GDM1 (cell line): ENCODE data around the gene AVPI1.
"Not testable (repeated sequence)": the region's sequence is repeated elsewhere in the genome, so short reads cannot be mapped to it uniquely, and the experiment has no call there.

Source experiments
- DNase-seq: peaks from one replicate; lab custom pipeline; 2025; lab: John Stamatoyannopoulos, UW

Gene AVPI1

DNA sequence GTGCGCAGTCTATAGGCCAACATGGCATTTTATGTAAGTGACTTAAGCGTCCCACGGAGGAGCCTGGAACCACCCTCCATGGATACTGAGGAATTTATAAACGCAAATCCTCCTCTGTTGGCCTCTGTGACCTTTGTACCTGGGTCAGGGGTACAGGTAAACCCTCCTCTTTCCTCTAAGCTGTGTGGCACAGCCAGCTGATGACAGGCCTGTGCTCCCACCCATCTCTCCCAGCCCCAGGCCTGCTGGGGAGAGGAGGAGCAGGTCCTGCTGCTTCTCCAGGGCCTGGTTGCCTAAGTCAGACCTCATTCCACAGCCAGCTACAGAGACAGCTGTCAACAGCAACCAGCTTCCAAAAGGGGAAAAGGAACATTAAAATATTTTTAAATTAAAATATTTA is 5.0 kb downstream of the AVPI1 start:
- no peak for DNase-seq

DNA sequence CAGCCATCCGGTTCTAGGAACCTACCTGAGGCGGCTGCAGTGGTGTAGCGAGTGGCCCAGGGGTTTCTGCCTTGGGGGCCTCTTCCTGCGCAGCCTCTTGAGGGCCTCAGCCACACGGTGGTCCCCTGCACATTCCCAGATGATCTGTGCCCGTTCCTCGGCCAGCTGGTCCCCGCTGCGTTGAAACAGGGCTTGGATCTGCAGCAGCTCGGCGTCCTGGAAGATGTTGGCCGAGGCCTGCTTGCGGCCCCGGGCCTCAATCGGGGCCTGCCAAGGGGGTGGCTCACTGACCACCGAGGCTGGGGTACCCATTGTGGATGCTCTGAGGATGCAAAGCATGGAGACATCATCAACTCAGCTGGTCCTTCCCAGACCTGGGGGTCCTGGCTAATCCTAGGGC is 7.4 kb downstream of the AVPI1 start:
- DNase-seq, result no peak

DNA sequence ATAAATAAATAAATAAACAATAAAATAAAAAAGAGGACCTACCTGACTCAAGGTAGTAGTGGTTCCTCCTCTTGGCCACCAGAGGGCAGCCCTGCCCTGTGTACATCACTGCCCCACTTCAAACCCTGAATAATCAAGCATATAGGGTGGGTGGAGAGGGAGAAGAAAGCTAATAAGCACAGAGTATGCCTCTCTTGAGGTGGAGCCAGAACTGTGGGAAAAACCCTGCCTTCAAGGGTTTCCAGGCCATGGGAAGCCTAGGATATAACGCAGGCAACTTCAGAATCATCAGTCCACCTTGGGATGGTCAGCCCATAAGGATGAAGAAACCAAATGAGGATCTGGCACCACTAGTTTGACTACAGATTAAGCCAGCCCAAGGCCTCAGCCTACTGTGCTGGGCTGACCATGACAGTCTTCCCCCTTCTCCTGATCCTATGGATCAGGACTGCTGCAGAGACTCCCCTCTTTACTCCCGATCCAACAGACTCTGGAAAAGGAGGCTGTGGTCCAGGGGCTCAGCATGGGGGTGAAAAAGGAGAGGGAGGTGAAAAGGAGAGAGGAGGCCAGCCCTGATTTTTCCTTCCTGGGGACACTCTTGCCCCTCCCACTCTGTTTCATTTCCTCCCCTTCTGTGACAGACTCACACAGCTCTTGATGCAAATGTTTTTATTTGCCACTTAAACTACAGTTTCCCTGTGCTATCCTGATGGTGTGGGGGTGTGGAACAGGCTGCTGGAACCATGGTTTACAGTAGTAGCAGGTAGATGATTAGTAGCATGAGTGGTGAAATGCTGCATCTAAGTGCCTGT is 10.1 kb downstream of the AVPI1 start:
- no peak for DNase-seq

DNA sequence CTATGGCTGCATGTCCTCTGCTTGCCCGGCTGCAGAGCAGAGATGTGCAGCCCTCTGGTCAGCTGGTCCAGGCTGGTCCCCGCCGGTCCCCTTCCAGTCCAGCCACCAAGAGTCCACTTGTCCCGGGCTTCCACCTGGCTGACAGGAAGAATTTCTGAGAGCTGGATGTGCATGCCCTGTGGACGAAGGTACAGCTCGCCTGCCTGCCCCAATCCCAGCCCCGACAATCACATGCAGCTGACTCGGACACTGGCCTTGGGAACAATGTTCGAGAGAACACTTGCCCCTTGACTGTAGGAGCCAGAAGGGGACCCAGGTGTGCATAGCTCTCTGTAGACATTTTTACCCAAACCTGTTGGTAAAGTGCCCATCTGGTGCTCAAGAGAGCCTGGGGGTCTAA is 11.8 kb downstream of the AVPI1 start:
- DNase-seq, result no peak

DNA sequence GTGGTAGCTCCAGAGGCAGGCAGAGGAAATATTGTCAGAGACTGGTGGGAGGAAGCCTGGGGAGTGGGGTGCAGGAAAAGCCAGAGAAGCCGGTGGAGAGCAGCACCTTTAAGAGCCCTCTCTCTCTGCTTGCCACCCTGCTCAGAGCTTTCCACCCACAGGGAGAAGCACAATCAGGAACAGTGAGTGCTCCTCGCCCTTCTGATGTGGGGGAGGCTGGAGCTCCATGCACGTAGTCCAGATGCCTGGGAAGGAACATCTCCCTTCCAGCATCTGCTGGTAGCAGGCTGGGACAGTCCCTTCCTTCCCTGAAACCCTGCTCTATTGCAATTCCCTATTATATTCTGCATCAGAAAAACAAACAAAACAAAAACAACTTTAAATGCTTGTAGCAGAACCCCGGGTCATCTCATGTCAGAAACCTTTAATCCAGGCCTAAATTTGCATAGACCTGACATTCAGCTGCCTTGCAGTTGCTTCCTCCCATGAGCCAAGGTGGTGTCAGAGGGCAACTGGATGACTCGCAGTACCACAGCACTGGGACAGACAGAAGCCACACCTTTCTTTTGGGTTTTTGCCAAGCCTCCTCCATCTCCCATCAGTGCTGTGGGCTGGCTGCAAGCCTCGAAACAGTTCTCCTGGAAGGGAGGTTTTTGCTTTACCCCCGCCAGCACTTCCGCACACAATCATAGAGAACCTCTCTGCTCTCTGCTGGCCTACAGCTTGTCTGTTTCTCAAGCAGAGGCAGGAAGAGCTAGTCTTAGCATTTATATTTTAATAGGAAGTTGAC is 13.1 kb downstream of the AVPI1 start:
- peak; percentile 48 for DNase-seq

DNA sequence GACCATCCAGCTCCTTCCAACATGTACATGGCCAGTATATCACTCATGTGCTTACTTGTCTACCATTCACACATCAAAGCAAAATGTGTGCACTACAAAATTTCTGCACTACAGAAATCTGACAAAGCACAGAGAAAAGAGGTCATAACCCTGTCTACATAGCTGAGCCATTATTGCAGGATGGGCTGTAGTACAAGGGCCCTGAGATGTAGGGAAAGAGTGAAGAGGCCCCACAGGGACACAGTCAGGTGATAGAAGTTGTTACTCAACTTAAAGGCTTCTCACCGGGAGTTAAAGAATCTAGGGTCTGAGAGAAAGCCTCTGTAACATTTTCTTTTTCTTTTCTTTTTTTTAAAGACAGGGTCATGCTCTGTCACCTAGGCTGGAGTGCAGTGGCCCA is 17.5 kb downstream of the AVPI1 start:
- DNase-seq, result no peak

DNA sequence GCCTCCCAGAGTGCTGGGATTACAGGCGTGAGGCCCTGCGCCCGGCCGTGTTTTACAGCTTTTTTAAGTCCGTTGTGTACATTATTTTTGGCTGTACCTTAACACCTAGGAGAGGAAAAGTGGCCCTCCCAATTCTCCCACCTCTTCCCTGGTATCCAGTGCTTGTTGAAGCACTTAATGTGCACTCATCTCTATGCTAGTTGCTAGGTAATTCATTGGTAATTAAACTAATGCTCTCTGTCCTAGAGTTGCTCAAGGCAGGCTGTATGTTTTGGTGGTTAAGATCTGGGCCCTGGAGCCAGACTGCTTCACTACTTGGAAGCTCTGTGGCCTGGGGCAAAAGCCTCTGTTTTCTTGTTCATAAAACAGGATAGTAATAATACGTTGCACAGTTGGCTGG is 19.6 kb downstream of the AVPI1 start:
- DNase-seq, result no peak

DNA sequence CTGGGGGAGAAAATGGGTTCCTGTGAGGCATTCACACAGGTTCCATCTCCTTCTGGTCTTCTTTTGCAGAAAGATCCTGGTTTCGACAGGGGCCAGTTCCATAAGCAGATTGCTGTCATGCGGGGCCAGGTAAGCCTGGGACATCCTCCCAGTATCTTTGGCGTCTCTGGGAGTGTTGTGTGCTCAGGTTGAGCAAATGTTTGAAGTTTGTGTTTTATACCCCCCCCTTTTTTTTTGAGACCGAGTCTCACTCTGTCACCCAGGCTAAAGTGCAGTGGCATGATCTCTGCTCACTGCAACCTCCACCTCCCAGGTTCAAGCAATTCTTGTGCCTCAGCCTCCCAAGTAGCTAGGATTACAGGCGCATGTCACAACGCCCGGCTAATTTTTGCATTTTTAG is 20.0 kb downstream of the AVPI1 start:
- no peak for DNase-seq

DNA sequence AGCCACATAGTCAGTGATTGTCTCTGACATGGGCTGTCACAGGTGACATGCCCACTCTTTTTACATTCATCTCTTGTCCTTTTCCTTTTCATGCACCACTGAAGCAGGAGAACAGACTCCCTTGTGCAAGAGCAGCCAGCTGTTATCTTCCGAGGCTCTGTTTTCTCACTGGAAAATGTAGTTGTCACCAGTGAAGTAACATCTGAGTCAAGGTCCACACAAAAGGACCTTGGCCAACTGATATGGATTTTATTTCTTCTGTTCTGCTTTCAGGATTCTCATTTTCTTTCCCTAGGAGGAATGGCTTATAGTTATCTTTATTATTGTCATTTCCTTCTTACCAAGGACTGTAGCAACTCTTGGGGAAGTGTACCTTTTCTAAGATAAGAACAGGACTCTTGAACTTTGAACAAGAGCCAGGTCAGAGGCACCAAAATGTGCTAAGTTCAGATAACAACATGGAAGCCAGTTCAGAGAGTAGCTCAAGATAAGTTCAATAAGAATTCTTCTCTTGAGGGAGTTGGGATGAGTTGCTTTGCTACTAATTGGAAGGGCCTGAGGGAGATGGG is 22.7 kb downstream of the AVPI1 start:
- DNase-seq, result no peak

DNA sequence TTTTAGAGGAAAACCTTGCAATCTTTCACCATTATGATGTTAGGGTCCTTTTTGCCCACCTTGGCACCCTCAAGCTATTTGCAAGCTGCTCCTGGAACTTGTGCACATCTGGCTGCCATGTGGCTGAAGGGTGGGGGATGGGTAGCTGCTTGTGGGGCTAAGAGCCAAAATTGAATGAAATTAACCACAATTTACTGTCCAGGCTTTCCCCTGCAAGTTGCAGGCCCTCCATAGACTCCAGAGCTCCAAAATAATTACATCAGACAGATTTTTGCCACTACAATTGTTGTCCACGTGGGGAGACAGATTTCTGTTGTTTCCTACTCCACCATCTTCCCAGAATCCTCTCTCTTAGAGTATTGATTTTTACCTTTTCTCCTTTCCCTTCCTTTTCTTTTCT is 27.5 kb downstream of the AVPI1 start:
- no peak for DNase-seq

DNA sequence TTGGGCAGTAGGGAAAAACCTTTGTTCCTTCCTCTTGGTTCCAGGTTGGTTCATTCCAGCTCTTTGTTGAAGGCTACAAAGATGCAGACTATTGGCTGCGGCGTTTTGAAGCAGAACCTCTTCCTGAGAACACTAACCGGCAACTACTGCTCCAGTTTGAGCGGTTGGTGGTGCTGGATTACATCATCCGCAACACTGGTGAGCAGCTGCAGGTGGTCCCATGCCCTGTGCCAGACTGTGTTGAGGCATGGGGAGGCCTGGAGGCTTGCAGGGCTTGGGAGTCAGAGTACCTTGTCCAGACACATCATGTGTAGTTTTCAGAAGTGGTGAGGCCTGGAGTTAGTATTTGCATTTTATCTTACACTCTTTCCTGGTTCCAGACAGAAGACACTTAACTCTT is 30.3 kb downstream of the AVPI1 start:
- DNase-seq, result no peak

DNA sequence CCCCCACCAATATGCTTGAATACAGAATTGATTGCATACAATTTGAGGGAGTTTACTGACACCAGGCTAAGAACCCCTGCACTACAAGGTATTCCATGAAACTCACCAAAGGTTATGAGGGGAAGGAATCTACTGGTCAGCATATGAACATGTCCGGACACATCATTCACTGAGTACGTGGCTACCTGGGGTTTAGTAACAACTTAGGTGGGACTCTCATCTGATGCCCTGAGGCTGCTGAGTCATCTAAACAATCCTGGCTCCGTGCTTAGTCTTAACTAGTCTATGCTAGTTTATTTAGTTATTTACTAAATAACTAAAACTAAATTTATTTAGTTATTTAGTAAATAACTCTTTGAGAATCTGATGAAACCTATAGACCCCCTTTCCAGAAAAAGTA is 35.3 kb downstream of the AVPI1 start:
- DNase-seq, result no peak

DNA sequence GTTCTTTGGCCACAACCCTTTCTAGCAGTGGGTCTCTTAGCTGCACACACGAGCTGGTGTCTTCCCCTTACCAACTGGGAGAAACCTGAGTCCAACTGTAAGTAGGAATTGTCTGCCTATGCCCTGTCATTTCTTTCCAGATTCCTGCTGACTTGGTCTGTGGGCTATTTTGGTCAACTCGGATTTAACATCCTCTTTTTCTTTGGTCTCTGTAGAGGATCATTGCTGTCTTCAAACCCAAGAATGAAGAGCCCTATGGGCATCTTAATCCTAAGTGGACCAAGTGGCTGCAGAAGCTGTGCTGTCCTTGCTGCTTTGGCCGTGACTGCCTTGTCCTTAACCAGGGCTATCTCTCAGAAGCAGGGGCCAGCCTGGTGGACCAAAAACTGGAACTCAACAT is 36.3 kb downstream of the AVPI1 start:
- no peak for DNase-seq

DNA sequence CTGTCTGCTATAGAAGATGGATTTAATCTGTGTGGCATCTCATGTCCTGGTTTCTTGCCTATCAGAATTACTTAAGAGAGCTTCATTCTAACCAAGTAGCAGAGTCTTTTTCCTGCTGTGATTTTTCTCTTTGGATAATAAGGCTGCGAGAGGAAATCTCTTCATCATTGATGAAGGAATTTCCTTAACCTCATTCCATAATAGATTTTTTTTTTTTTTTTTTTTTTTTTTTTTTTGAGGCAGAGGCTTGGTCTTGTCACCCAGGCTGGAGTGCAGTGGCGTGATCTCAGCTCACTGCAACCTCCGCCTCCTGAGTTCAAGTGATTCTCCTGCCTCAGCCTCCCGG is 37.7 kb downstream of the AVPI1 start:
- DNase-seq, result not testable (repeated sequence)

DNA sequence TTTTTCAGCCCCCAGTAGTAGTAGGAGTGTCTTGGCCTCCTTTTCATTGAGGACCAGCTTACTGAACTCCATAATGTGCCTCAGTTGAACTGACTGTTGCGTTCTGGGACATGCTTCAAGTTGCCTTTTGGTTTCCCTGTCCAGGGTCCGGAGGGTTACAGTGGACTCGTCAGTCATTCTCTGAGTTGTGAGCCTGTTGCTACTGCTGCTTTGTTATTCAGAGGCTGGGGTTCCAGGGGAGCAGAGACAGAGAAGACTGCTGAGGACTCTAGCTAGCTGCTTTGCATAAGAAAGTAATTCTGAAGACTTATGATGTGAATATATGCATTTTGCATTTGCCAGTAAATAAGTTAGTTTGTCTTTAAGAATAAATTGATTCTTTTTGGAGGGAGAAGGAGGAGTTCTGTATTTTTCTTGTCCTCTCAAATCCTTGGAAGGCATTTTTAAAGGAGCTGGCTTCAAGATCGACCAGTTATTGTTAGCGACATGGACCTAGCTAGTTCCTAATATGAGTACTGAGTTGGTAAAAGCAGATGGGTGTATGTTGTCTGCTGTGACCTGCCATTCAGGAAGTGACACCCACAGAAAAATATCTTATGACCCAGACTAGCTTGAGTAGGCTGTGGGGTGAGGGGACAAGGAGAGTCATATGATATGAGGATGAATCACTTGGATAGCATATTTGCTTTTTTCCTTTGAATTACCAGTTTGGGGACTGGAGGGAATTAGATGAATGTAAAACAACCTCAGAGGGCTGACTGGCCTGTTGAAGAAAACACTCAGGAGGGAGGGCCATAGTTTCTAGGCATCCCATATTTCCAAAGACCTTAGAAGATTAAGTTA is 38.3 kb downstream of the AVPI1 start:
- DNase-seq, result no peak

DNA sequence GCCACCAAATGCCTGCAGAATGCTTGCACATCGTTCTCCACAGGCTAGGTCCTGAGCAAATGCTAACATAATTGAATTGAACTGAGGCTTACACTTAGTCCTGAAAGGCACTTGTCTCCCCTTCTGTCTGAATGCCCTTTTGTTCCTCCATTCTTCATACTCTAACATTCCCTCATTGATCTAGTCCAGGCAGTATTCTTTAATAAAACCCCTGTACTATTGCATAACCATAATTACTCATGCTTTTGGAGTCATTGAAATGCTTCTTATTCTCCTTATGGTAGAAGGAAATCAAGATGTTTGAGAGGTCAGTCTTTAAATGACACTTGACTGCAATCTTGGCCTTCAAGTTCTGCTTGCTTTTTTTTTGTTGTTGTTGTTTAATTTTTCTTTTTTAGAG is 39.5 kb downstream of the AVPI1 start:
- no peak for DNase-seq

DNA sequence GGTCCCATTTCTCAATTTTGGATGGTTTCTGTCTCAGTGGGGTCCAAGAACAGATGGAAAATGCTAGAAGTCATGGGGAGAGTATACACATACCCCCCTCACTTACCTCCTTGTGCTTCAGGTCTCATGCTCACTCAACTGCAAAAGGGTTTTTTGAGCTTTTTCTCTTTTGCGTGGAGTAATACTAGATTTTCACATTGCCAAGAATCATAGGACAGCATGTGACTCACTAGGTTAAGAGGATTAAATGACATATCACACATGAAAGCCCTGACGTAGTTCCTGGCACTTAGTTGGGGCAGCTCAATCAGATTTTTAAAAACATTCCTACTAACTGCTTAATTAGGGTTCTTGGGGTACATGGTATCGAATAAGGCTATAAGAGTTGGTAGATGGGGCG is 42.1 kb downstream of the AVPI1 start:
- no peak for DNase-seq

DNA sequence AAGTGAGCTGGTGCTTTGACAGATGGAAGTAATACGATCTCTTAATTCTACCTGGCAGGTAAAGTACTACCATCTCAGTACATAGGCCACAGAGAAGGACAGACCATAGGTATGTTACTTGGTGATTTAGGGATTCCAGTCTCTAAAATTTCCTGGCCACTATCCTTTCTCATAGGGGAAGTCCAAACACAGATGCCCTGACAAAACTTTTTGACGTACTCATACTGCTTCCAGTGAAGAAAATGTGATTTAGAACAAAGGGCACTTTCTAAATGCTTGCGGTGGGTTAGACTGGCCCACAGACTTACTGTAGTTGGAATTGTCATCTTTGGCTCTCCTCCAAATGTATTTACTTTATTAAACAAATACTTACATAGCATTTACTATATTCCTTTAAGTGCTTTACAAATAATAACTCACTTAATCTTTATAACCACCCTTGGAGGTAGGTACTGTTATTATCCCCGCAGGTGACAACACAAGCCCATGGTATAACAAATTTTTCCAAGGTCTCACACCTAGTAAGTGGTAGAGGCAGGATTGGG is 43.5 kb downstream of the AVPI1 start:
- no peak for DNase-seq

DNA sequence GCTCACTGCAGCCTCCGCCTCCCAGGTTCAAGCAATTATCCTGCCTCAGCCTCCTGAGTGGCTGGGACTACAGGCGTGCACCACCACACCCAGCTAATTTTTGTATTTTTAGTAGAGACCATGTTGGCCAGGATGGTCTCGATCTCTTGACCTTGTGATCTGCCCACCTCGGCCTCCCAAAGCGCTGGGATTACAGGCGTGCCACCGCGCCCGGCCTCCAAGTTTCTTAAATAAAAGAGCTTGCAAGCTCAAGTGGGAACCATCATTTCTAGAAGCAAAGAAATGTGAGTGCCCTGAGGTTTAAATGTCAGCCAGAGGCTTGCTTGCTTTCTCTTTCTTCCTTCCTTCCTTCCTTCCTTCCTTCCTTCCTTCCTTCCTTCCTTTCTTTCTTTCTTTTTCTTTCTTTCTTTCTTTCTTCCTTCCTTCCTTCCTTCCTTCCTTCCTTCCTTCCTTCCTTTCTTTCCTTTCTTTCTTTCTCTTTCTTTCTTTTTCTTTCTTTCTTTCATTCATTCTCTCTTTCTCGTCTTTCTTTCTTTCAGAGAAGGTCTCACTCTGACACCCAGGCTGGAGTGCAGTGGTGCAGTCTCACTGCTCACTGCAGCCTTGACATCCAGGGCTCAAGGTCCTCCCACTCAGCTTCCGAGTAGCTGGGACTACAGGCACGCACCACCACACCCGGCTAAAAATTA is 44.4 kb downstream of the AVPI1 start:
- DNase-seq, result not testable (repeated sequence)

DNA sequence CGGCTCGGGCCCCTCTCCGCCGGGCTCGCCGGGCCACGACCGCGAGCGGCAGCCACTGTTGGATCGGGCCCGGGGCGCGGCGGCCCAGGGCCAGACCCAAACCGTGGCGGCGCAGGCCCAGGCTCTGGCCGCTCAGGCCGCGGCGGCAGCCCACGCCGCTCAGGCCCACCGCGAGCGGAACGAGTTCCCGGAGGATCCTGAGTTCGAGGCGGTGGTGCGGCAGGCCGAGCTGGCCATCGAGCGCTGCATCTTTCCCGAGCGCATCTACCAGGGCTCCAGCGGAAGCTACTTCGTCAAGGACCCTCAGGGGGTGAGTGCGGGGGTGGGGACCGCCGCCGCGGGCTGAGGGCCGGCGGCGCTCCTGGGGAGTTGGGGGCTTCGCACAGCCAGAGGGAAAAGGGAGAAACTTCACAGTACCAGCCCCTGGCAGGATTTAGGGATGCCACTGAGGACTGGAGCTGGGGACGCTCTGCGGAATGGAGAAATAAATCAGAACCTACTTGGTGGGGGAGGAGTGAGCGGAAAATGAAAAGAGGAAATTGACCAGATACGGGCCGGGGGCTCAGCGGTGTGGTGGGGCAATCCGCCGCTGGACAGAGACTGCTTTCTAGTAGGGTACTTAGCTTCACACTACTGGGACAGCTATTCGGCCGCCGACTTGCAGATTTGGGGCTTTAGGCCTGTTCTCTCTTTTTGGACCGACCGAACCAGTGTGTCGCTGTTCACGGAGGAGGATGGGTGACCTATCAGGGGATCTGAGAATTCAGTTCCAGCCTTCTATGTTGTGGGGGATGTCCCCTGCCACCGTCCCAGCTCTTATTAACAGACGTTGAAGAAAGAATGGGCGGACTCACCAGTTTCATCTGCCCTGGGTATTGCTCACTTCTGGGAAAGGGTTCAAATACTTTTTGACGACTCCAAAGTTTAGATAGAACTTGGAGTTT is 45.9 kb downstream of the AVPI1 start:
- no peak for DNase-seq
